GM08714 (cell line): ENCODE measurements around the gene SLC23A1.
"Not testable (repeated sequence)": the region's sequence is repeated elsewhere in the genome, so short reads cannot be mapped to it uniquely, and the experiment has no call there.

Experiments
- H3K4me3 ChIP-seq: fragments of 200-500 bp; sonication (Bioruptor generic); 2 replicates; pipeline ENCODE4 v1.5.1; 2014; ENCODE audit warnings: mild to moderate bottlenecking, low read length, inconsistent platforms
- ZNF274 ChIP-seq: IDR thresholded peaks from 2 replicates; pipeline ENCODE4 v1.6.1; 2012; ENCODE audit warnings: mild to moderate bottlenecking, low read depth, low read length

Gene SLC23A1

DNA sequence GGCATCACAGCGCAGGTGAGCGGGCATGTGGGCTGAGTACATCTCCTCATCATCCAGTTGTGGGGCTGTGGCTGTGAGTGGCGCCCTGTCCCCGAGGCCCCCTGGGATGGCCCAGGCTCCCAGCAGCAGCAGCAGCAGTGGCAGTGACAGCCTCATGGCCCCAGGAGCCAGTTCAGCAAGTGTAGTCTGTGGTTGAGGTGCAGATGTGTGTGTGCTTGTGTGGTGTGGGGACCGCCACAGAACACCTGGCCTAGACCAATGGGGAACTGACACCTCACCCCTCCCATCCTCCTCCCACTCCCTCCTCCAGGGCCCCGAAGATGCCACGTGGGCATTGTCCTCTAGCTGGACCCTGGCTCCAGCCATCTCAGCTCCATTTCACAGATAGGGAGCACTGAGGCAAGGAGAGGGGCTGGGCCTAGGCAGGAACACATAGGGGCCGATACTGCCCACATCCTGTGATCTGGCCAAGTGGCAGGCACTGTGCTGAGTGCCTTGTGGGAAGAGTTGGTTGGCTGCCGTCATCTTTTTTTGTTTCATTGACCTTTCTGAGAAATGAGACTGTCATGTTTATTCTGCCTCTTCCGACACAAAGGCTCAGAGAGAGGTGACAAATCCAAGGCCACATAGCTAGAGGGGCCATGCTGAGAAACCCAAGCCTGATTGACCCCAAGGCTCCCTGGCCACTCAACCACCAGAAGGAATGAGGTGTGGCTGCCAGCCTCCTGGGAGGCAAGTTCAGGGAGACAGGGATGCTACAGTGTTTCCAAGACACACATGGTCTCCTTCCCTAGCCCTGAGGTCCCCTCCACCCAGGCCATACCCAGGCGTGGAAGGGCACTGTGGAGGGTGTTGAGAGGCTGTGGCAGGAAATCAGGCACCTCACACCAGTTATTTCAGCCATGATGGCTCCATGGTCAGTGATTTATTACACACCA is 6.9 kb upstream of the SLC23A1 start, which contains the start of gene MZB1:
Gene MZB1 (minus strand): TSS at position 213 of the 938 bp plus-strand sequence. CDS start 57 bp downstream, at position 156.
- no peak for TF ChIP-seq ZNF274
- H3K4me3 ChIP-seq, result peak within 1 kb of the TSS; percentile 87

DNA sequence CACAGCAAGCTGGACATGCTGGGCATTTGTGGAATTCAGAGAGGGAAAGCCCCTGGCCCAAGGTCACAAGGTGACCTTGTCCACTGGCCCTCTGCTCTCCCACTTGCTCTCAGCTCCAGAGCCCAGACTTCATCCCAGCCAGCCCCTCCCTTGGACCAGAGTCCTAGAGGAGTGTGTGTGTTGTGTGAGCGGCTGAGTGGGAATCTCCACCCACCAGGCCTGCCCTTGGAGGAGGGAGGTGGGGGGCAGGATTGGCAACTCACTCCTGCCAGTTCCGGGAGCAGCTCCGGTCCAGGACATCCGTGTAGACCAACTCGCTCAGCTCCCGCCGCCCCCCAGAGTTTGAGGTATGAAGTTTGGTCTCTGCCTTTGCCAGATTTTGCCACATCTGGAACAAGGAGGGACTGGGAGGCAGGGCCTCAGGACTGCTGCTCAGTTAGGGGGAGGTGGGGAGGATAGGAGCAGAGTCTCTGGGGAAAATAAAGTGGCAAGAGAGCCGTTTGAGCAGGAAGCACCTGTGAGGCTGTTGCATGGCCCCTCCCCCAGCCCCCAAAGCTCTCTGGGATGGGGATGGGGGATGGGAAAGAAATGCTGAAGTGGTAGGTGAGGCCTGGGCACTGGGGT is 5.2 kb upstream of the SLC23A1 start:
- no peak for TF ChIP-seq ZNF274
- peak overlapping the region; percentile 87; the same call in 1 of the 2 replicates for H3K4me3 ChIP-seq

DNA sequence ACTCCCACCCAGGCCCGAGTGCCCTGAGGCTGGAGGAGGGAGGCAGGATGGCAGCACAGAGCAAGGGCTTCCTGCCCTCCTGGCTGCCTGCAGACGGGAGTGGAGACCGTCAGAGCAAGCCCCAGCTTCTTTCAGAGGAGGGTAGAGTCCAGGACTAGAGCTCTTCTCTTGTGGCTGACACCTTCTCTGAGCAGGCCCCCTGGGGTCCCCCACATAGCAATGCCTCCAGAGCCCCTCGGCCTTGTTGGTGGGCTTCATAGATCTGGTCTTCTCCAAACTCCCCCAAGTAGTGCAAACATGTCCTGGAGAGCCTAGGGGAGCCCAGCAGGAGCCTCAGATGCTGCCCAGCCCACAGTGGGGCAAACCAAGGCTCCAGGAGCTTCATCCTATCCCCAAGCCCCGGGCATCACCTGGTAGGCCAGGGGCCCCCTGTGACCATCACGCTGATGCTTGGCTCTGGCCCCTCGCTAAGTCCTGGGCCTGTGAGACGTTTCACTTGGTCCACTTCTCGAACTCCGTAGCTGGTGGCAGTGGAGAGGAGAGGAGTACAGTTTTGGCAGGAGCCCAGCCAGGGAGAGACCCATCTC is 4.6 kb upstream of the SLC23A1 start:
- H3K4me3 ChIP-seq, result peak overlapping the region; percentile 87; the same call in 1 of the 2 replicates
- no peak for TF ChIP-seq ZNF274

DNA sequence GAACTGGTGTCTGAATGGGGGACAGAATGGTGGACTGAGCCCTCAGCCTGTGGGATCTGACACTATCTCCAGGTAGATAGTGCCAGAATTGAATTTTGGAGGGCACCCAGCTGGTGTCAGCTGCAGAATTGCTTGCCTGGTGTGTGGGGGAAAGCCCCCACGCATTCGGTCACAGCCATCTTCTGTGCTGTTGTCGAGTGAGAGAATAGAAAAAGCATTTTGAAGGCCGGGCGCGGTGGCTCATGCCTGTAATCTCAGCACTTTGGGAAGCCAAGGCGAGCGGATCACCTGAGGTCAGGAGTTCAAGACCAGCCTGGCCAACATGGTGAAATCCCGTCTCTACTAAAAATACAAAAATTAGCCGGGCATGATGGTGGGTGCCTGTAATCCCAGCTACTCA is 3.9 kb upstream of the SLC23A1 start:
- not testable (repeated sequence) for H3K4me3 ChIP-seq

DNA sequence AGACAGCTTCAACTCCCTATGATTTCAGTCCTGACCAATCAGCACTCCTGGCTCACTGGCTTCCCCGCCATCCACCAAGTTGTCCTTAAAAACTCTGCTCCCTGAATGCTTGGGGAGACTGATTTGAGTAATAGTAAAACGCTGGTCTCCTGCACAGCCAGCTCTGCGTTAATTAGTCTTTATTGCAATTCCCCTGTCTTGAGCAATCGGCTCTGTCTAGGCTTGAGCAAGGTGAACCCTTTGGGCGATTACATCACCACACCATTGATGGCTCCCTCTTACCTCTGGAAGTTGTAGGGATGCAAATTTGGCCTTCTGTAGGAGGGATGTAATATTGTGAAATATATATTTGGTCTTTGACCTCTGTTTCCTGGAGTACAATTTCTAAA is 2.9 kb upstream of the SLC23A1 start:
- no peak overlapping the region for H3K4me3 ChIP-seq

DNA sequence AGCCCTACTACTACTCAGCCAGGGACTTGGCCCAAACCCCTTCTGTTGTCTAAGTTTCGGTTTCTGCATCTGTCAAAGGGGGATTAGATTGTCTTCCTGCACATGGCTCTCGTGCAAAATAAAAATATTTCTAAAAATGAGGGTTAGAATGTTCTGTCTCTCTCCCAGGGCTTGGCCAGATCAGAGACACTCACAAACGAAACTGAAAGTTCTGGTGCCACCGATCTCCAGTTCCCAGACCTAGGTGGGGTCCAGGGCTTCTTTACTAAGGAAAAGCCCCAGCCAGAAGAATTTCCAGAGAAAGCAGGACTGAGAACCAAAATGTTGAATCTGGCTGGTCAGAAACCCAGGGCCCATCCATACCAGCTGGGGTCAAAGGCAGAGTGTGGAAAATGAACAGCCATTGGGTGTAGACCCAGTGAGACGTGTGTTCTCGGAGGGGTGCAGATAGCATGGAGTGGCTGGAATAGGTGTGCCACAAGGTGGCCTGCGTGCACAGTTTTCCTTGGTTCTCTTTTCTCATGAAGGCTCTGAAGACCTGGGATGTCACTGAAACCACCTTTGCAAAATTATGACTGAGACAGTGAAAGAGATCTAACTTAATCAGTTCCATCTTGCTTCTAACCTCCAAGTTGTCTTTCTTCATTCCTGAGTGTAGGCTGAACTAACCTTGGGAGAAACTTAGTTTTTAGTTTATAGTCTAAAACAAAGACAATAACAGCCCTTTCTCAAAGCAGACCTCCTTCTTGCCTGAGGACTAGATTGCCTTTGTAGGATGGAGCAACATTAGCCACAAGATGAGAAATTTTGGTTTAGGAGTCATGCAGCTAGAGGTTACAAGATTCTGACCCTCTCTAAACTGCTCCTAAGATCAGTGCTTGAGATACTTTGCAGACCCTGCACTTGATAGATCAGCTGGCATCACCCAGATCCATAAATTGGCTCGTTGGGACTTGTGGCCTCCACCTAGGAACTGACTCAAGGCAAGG is 2.3 kb upstream of the SLC23A1 start:
- no peak for TF ChIP-seq ZNF274
- H3K4me3 ChIP-seq, result peak overlapping the region; percentile 5; the same call in 1 of the 2 replicates

More for the DNA sequence above, 2.9 kb upstream of the SLC23A1 start:
- no peak for TF ChIP-seq ZNF274

DNA sequence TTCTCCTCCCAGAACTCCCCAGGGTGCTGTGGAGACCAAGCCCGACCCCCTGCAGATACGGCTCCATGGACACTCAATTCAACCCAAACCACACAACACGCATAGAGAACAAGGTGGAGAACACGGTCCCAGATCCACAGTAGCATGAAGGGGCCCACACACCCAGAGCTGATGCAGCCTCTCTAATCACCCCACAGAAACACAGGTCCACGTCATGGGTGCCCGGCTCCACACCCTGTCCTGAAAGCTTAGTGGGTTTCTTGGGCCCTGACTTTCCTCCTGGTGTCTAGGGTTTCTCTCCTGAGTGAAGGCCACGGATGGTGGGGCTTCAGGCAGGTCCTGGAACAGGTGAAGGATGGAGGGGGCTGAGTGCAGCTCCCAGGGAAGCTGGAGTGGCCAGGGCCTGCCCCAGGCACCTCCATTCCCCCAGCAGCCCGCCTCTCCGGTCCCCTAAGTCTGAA is 1.5 kb upstream of the SLC23A1 start:
- peak overlapping the region; percentile 5; the same call in 1 of the 2 replicates for H3K4me3 ChIP-seq
- no peak for TF ChIP-seq ZNF274

DNA sequence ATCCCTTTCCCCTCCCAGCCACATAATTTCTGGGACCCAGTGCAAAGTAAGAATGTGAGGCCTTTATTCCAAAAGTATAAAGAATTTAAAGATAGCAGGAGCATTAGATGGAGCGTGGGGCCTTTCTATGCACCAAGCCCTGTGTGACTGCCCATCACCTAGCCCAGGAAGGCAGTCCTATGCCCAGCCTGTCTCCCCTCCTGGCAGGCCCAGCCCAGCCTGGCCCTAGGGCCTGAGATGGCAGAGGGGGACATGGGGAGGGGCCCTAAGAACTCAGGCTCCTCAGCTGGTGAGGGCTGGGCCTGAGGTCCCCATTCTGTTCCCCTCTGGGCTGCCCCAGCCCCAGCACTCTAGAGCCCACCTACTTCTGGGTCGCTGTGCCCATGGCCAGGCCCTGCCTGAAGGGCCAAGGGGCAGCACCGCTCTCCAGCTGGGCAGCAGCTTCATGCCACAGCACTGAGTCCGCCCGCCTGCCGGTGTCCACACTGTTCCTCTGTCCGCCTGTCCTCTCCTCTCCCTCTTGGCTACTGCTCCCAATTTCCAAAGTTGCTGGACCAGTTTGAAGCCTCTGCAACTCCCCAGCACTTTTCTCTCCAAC is 995 bp upstream of the SLC23A1 start:
- TF ChIP-seq ZNF274, result no peak
- H3K4me3 ChIP-seq, result no peak overlapping the region

DNA sequence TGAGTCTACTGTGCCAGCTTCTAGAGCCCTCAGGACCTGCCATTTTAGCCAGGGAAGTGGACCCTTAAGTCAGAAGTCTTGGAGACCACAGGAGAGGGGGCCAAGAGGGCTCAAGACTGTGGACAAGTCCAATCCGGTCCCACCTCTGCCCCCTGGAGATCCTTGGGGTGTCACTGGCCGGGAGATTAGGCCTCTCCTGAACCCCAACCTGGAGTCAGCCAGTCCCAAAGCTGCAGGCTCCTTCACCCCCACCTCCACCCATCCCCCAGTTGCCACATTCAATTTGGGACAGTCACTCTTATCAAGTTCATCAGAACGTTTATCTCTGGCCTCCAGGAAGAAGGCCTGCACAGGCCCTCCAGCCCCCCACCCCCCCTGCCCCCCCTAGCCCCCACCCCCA is 290 bp downstream of the SLC23A1 start:
- H3K4me3 ChIP-seq, result no peak overlapping the region
- no peak for TF ChIP-seq ZNF274

DNA sequence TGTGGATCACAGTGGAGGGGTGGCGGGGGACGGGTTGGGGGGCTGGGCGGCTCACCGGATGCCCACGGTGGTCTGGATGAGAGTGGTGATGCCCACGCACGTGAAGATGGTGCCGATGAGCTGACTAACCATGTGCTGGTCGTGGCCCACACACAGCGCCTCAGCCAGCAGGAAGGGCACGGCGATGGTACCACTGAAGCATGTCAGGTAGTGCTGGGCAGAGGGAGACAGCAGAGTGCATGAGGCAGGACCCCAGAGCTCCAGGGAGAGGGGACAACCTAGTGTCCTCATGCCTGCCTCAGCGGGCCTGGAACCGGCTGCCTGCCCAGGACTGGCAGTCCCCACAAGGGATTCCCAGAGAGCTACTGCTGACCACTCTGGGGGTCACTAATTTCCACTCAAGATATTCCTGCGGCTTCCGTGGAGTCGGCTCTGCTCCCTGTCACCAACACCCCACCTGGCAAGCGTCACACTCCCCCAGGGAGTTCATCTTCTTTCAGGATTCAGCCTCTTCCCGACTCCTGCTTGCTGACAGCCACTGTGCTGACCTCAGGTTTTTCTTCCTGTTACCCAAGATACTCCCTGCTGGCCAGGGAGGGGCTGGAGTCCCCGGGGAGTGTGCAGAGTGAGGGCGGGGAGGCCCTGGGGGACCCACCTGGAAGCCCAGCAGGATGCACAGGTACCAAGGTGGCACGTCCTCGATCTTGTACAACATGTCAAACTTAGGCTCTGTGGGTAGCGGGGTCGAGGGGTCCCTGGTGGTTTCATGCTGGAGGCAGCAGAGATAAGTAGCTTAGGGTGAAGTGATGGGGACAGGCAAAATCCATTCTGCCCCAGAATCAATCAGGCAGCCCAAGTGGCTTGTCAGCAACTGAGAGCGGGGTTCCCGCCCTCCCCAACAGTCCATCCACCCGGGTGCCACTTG is 998 bp downstream of the SLC23A1 start:
- H3K4me3 ChIP-seq, result no peak overlapping the region
- TF ChIP-seq ZNF274, result no peak

DNA sequence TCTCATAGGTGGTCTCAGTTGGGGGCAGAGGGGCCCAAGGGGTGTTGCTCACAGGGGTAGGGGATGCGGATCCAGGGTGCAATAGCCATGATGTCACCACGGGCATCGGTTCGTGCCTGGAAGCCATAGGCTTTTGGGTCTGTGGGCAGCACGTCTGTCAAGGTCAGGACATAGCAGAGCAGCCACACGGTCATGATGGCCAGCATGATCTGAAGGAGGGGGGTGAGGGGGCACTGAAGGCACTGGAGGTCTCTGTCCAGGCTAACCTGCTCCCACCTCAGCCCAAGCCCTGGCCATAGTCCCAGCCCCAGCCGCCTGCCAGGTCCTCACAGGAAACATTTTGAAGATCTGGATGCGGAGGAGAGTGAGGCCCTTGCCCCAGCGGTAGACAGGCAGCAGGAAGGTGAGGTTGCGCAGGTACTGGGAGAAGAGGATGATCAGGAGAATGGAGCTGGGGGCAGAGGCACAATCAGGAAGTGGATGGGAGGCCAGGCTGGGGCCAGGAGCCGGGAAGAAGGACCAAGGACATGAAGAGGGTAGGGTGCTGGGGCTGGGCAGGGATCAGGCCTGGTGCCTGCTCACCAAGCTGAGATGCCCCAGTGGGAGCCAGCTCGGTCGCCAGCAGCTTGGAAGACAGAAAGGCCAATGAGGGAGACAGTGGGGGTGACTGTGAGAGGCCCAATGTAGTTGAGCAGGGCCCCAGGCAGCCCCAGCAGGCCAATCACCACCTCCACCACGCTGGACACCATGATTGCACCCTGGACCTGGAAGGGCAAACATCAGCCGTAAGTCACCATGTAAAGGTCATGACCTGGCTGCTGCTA is 3.3 kb downstream of the SLC23A1 start:
- H3K4me3 ChIP-seq, result no peak overlapping the region

DNA sequence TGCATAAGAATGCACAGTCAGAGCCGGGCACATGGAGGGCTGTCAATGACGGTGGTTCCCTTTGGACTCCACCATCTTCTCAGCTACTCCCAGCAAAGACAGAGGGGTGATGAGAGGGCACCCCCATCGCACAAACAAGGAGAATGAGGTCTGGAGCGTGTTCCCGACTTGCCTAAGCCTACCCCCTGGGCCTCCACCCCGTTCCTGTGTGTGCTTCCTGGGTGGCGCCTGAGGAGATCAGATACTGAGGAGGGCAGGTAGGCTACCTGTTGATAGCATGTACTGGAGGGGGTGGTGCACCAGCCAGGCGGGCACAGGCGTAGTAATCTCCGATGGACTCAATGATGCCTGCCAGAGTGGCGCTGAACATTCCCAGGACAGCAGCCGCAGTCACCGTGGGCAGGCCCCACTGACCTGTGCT is 4.1 kb downstream of the SLC23A1 start:
- no peak for TF ChIP-seq ZNF274
- no peak overlapping the region for H3K4me3 ChIP-seq

More for the DNA sequence above, 3.3 kb downstream of the SLC23A1 start:
- TF ChIP-seq ZNF274, result no peak
